Karpas-422 (cell line): Measurements from ENCODE around the gene PTPRG. TPM values are rescaled to one million over a fixed set of nuclear protein-coding genes. Genes with fewer than 3 reads are reported as not detected.
"Not testable (repeated sequence)": the region's sequence is repeated elsewhere in the genome, so short reads cannot be mapped to it uniquely, and the experiment has no call there.

ENCODE experiments used
- DNase-seq: peaks from one replicate; pipeline ENCODE4 v3.0.0-alpha.2; 2015
- H2AFZ ChIP-seq: fragments of 200-600 bp; sonication (generic); 2 replicates; pipeline ENCODE4 v1.6.1; 2014; ENCODE audit warnings: antibody characterized with exemption, low read length, mixed read lengths
- H3K27ac ChIP-seq: fragments of 200-600 bp; sonication (generic); 2 replicates; pipeline ENCODE4 v1.5.1; 2014; ENCODE audit warnings: mild to moderate bottlenecking, low read length, moderate library complexity
- H3K27me3 ChIP-seq: fragments of 200-600 bp; sonication (generic); 2 replicates; pipeline ENCODE4 v1.6.1; 2014; ENCODE audit warnings: low read length, mixed read lengths
- H3K36me3 ChIP-seq: fragments of 200-600 bp; sonication (generic); 2 replicates; pipeline ENCODE4 v1.6.1; 2014; ENCODE audit warnings: low read length, mixed read lengths; ENCODE audit not compliant: insufficient read depth
- H3K4me1 ChIP-seq: fragments of 200-600 bp; sonication (generic); 2 replicates; pipeline ENCODE4 v1.6.1; 2014; ENCODE audit warnings: mild to moderate bottlenecking, low read length, mixed read lengths
- H3K4me2 ChIP-seq: fragments of 200-600 bp; sonication (generic); 2 replicates; pipeline ENCODE4 v1.6.1; 2014; ENCODE audit warnings: low read length, low read depth, mild to moderate bottlenecking; ENCODE audit not compliant: poor library complexity, severe bottlenecking
- H3K4me3 ChIP-seq: fragments of 200-600 bp; sonication (generic); 2 replicates; pipeline ENCODE4 v1.5.1; 2014; ENCODE audit warnings: mild to moderate bottlenecking, antibody characterized with exemption, low read length, mixed read lengths
- H3K79me2 ChIP-seq: fragments of 200-600 bp; sonication (generic); 2 replicates; pipeline ENCODE4 v1.6.1; 2014; ENCODE audit warnings: mild to moderate bottlenecking, low read length, mixed read lengths
- H3K9ac ChIP-seq: fragments of 200-600 bp; sonication (generic); 2 replicates; pipeline ENCODE4 v1.6.0; 2014; ENCODE audit warnings: low read length
- H3K9me2 ChIP-seq: fragments of 200-600 bp; sonication (generic), shearing (Covaris generic); replicated peaks from 2 replicates; pipeline ENCODE4 v1.6.0; 2014; ENCODE audit warnings: mild to moderate bottlenecking, low read length, moderate library complexity; ENCODE audit not compliant: insufficient read depth
- H3K9me3 ChIP-seq: fragments of 300-700, 200-600 bp; sonication (generic); 2 replicates; pipeline ENCODE4 v1.6.1; 2014; ENCODE audit warnings: low read length, mixed read lengths
- H4K20me1 ChIP-seq: fragments of 200-600 bp; sonication (generic); 2 replicates; pipeline ENCODE4 v1.6.1; 2014; ENCODE audit warnings: mild to moderate bottlenecking, antibody characterized with exemption, low read length, low read depth; ENCODE audit not compliant: insufficient read depth
- total RNA-seq: library from RNA; depleted of rRNA; stranded (reverse); fragments of >200 nt; shearing (Covaris generic); gene quantifications from 2 replicates; pipeline ENCODE4 v1.2.3, GENCODE V29; 2014; ENCODE audit warnings: low replicate concordance

PTPRG gene
- total RNA-seq, 1 experiment from 2014 or later = not detected

GRCh38 chr3:61710920-61711319 is 149.5 kb downstream of the PTPRG start:
- H2AFZ ChIP-seq, H4K20me1 ChIP-seq: not testable (repeated sequence)

DNA sequence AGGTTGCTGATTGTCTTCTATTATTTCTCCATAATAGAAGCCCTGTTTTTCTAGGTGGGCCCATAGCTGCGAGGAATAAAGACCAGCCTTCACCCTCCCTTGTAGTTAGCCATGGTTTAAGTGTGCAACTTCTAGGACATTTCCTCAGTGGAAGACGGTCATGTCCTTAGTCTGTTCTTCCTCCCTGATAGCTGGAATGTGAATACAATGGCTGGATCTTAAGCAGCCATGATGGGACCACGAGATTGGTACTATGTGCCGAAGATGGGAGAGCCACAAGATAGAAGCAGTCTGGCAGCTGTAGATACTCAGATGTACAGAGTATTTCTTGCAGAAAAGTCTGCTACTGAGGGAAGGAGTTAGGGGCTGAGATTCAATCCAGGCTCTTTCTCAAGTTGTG is 152.9 kb downstream of the PTPRG start:
- no peak overlapping the region for H2AFZ ChIP-seq
- no peaks in the 10 kb centered on the region for H3K79me2 ChIP-seq
- DNase-seq = no peak
- no peak overlapping the region for H3K9ac ChIP-seq
- H3K27ac ChIP-seq = no peak overlapping the region
- H3K27me3 ChIP-seq = no peaks in the 10 kb centered on the region
- H3K4me3 ChIP-seq = no peak overlapping the region
- no peaks in the 10 kb centered on the region for H3K9me2 ChIP-seq
- no peak overlapping the region for H3K4me2 ChIP-seq
- no peaks in the 10 kb centered on the region for H4K20me1 ChIP-seq
- H3K9me3 ChIP-seq = no peaks in the 10 kb centered on the region
- H3K4me1 ChIP-seq = no peaks in the 10 kb centered on the region
- no peaks in the 10 kb centered on the region for H3K36me3 ChIP-seq

More at GRCh38 chr3:61710920-61711319, 149.5 kb downstream of the PTPRG start:
- not testable (repeated sequence) for H3K27me3 ChIP-seq, H3K27ac ChIP-seq, DNase-seq, H3K9me3 ChIP-seq, H3K9me2 ChIP-seq, H3K4me2 ChIP-seq, H3K4me3 ChIP-seq, H3K9ac ChIP-seq, H3K79me2 ChIP-seq, H3K4me1 ChIP-seq, H3K36me3 ChIP-seq

- Histone ChIP-seq H3K36me3 (no peaks in the 10 kb centered on the region), H4K20me1 (no peaks in the 10 kb centered on the region), H3K9me3 (no peaks in the 10 kb centered on the region; the same call in 1 of the 2 replicates), H3K27me3 (no peaks in the 10 kb centered on the region), H3K4me2 (no peak overlapping the region), H3K4me3 (no peak overlapping the region), H3K9me2 (no peaks in the 10 kb centered on the region), H3K4me1 (no peaks in the 10 kb centered on the region), H2AFZ (no peak overlapping the region), H3K9ac (no peak overlapping the region), H3K27ac (no peak overlapping the region), H3K79me2 (no peaks in the 10 kb centered on the region)
- no peak for DNase-seq
Measured at GRCh38 chr3:61715886-61716527, 154.6 kb downstream of the PTPRG start.

- H3K4me3 ChIP-seq, H4K20me1 ChIP-seq, H3K9ac ChIP-seq, H2AFZ ChIP-seq, H3K27ac ChIP-seq, H3K9me2 ChIP-seq, H3K4me2 ChIP-seq, DNase-seq, H3K36me3 ChIP-seq, H3K27me3 ChIP-seq, H3K79me2 ChIP-seq, H3K9me3 ChIP-seq, H3K4me1 ChIP-seq: not testable (repeated sequence)
Measured at GRCh38 chr3:61716693-61717092, 155.3 kb downstream of the PTPRG start.

DNA sequence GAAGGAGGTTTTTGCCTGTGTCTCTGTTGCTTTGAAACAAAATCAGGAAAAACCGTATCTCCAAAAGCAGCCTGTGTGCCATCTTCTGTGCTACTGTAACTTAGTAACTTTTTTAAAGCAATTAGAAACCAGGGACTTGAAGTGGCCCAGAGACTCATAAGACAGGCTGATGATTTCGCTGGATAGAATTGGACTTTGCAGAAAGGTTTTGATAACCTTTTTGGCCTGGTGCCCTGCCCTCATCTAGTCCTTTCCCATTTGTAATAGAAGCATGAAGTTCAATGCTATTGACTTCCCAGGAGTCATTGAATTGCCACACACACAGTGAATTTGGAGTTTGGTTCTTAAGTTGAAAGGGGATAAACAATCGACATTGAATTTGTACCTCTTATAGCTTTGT is 157.2 kb downstream of the PTPRG start:
- Histone ChIP-seq H3K27me3 (no peaks in the 10 kb centered on the region), H3K4me1 (no peaks in the 10 kb centered on the region), H2AFZ (no peak overlapping the region), H4K20me1 (no peaks in the 10 kb centered on the region), H3K4me2 (no peak overlapping the region), H3K4me3 (no peak overlapping the region), H3K9me2 (no peaks in the 10 kb centered on the region), H3K9ac (no peak overlapping the region), H3K36me3 (no peaks in the 10 kb centered on the region), H3K9me3 (no peaks in the 10 kb centered on the region; the same call in 1 of the 2 replicates), H3K79me2 (no peaks in the 10 kb centered on the region), H3K27ac (no peak overlapping the region)
- DNase-seq = no peak

GRCh38 chr3:61719278-61719977 is 158.1 kb downstream of the PTPRG start:
- Histone ChIP-seq H2AFZ (no peak overlapping the region), H3K79me2 (no peaks in the 10 kb centered on the region), H3K4me1 (no peaks in the 10 kb centered on the region), H3K4me2 (no peak overlapping the region), H3K36me3 (no peaks in the 10 kb centered on the region), H3K9me2 (no peaks in the 10 kb centered on the region), H4K20me1 (no peaks in the 10 kb centered on the region), H3K4me3 (no peak overlapping the region), H3K9me3 (no peaks in the 10 kb centered on the region; the same call in 1 of the 2 replicates), H3K27ac (no peak overlapping the region), H3K27me3 (no peaks in the 10 kb centered on the region), H3K9ac (no peak overlapping the region)
- no peak for DNase-seq

- no peaks in the 10 kb centered on the region for H4K20me1 ChIP-seq
- H2AFZ ChIP-seq = no peak overlapping the region
- H3K4me2 ChIP-seq = no peak overlapping the region
- H3K4me1 ChIP-seq = no peaks in the 10 kb centered on the region
- no peak for DNase-seq
- no peaks in the 10 kb centered on the region for H3K79me2 ChIP-seq
- peaks cover 5% of the 10 kb centered on the region for H3K9me3 ChIP-seq
- no peak overlapping the region for H3K4me3 ChIP-seq
- H3K9me2 ChIP-seq = no peaks in the 10 kb centered on the region
- H3K36me3 ChIP-seq = no peaks in the 10 kb centered on the region
- H3K9ac ChIP-seq = no peak overlapping the region
- no peak overlapping the region for H3K27ac ChIP-seq
- H3K27me3 ChIP-seq = no peaks in the 10 kb centered on the region
Measured at GRCh38 chr3:61723038-61723437, 161.7 kb downstream of the PTPRG start.

- no peak overlapping the region for H3K4me2 ChIP-seq
- H3K9ac ChIP-seq = no peak overlapping the region
- no peaks in the 10 kb centered on the region for H3K36me3 ChIP-seq
- no peak overlapping the region for H2AFZ ChIP-seq
- peaks cover 5% of the 10 kb centered on the region for H3K9me3 ChIP-seq
- no peak overlapping the region for H3K4me3 ChIP-seq
- H3K9me2 ChIP-seq = no peaks in the 10 kb centered on the region
- DNase-seq = no peak
- H3K79me2 ChIP-seq = no peaks in the 10 kb centered on the region
- H3K4me1 ChIP-seq = no peaks in the 10 kb centered on the region
- no peaks in the 10 kb centered on the region for H4K20me1 ChIP-seq
- no peak overlapping the region for H3K27ac ChIP-seq
- no peaks in the 10 kb centered on the region for H3K27me3 ChIP-seq
Measured at GRCh38 chr3:61724183-61724582, 162.8 kb downstream of the PTPRG start.
